Measurements from ENCODE around the gene JDP2.

Gene JDP2

DNA sequence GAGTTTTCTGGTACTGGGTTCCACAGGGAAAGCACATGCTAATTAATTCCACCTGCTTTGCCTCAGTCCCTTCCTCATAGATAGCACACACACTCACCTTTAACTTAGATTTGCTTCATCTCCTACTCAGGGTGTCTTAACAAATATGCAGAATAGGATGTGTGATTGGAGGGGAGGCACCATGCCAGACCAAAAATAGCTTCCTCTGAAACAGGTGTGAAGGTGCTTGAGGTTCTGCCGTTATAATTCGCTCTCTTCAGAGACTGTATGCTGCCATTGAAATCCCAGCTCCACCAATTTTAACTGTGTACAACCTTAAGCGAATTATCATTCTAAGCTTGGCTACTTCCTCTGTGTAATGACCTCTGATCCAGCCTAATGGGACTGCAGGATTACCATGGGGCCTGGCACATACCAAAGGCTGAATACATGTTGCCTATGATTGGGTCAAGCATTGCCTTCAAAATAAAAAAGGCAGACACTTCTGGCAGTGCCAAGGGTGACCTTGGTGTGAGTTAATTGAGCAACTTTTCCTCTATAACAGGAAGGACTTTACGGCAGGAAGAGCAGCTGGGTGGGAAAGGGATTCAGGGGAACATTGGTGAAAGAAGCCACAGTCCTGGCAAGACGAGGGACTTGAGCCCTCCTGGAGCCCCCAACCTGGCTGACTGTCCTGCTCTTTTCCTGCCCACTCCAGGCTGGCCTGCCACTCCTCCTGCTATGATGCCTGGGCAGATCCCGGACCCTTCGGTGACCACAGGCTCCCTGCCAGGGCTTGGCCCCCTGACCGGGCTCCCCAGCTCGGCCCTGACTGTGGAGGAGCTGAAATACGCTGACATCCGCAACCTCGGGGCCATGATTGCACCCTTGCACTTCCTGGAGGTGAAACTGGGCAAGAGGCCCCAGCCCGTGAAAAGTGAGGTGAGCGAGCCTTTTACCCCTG lies 9.7 kb downstream of the JDP2 start:
- no peak for DNase-seq (ENCODE audit: low spot score)

DNA sequence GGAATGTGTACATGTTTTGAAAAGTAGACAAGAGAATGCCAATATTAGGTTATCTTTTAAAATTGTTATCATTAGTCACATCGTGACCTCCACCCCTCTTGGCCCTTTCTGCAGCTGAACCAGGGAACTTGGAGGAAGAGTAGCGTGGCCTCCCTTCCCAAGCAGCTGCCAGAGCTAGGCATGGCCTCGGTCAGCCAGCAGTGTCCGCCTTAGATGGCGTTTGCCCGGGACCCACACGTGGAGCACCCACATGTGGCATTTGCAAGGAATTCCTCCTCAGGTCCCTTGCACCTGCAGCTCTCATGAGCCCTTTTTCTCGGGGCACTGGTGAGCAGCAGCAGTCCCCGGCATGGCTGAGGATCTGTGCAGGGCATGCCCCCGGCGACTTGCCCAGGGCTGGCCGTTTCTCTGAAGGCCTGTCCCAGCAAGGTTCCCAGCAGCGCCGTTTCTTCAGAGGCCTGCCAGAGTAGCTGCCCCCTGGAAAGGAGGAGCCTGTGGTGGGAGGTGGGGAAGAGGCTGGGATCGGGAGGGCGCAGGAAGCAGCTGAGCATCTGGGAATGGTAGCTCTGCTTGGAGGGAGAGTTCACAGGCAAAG lies 10.8 kb downstream of the JDP2 start:
- no peak for DNase-seq (ENCODE audit: low spot score)

GRCh38 chr14:75439989-75440388 lies 12.2 kb downstream of the JDP2 start:
- DNase-seq (ENCODE audit: low spot score): no peak

- no peak for DNase-seq (ENCODE audit: low spot score)
These were observed 13.1 kb downstream of the JDP2 start for GRCh38 chr14:75440733-75441477.

GRCh38 chr14:75441728-75442127 lies 13.9 kb downstream of the JDP2 start:
- DNase-seq (ENCODE audit: low spot score): no peak

DNA sequence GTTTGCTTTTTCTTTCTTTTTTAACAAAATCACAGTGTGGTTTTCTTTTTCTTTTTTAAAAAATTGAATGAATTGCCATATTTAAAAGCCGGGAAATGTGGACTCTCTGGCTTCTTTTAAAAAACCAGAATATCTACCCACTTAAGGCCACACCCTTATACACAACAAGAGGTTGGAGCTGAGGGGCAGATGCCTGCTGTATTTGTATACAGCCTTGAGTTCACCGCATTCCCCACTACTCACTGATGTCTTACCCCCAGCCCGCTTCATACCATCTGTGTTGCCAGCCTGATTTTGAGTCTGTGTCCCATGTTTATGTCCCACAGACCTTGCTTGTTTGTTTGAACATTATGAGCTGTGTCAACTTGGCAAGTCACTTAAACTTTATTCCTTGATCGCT lies 14.3 kb downstream of the JDP2 start:
- DNase-seq (ENCODE audit: low spot score): no peak

GRCh38 chr14:75442642-75443041 lies 14.8 kb downstream of the JDP2 start:
- no peak for DNase-seq (ENCODE audit: low spot score)

- DNase-seq (ENCODE audit: low spot score): no peak
These were observed 15.6 kb downstream of the JDP2 start for GRCh38 chr14:75443203-75443969.

- no peak for DNase-seq (ENCODE audit: low spot score)
These were observed 17.4 kb downstream of the JDP2 start for GRCh38 chr14:75445236-75445635.

DNA sequence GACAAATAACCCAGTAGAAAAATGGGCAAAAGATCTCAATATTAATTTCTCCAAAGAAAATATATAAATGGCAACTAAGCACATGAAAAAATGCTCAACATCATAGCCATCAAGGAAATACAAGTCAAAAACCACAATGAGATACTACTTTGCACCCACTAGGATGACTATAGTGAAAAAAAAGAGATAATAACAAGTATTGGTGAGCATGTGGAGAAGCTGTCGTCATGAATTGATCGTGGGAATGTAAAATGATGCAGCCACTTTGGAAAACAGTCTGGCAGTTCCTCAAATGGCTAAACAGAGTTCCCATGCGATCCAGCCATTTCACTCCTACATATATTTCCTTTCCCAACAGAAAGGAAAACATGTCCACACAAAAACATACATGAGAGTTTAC lies 18.1 kb downstream of the JDP2 start:
- DNase-seq (ENCODE audit: low spot score): no peak

- DNase-seq (ENCODE audit: low spot score): no peak
These were observed 18.6 kb downstream of the JDP2 start for GRCh38 chr14:75446447-75446846.

DNA sequence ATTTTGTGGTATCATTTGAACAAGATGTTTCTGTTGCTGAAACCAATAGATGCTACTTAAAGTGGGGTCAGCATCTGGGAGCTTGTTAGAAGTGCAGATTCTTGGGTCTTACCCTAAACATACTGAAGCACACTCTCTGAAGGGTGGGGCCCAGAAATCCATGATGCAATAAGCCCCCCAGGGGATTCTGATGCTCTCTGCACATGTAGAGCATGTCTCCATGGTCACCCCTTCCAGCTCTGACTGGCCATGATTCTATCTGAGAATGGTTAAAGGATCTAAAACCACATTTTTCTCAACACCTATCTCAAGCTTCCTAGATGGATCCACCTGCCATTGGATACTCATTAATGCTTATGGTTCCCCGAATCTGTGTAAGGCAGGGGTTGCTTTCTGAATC lies 20.4 kb downstream of the JDP2 start:
- DNase-seq (ENCODE audit: low spot score): no peak

DNA sequence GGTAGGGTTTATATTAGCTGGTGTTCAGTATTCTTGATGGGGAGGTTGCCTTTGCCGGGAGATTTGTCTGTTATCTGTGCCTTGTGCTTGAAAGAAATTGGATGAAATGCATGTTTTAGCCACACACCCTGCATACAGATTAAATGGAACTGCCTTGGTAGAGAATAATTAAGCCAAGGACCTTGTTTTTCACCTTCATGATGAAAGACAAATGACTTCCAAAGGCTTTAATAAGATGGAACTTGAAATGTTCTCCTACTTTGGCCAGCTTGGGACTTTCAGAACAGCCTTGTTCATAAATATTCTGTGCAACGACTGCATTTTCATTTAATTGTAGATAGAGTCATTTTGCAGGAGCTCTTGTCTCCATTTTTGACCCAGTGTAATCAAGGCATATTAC lies 21.2 kb downstream of the JDP2 start:
- no peak for DNase-seq (ENCODE audit: low spot score)

- DNase-seq (ENCODE audit: low spot score): no peak
These were observed 21.9 kb downstream of the JDP2 start for GRCh38 chr14:75449696-75450095.

GRCh38 chr14:75450381-75451276 lies 22.8 kb downstream of the JDP2 start:
- DNase-seq (ENCODE audit: low spot score): no peak

DNA sequence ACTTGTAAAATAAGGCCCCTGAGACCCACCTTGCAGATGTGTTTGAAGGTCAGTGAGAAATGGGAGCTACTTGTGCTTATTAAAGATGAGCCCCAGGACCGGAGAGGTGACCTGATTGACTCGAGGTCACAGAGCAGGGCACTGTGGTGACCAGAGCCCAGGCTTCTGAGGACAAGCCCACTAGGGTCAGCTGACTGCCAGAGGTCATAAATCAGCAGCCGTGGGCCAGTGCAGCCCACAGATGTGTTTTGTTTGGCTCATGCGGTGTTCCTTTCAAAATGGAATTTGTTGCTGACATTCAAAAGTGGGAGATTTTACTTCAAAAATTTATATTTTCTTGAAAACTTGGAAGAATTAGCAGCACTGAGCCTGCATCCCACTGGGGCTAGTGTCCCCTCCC lies 24.5 kb downstream of the JDP2 start:
- DNase-seq (ENCODE audit: low spot score): no peak

DNA sequence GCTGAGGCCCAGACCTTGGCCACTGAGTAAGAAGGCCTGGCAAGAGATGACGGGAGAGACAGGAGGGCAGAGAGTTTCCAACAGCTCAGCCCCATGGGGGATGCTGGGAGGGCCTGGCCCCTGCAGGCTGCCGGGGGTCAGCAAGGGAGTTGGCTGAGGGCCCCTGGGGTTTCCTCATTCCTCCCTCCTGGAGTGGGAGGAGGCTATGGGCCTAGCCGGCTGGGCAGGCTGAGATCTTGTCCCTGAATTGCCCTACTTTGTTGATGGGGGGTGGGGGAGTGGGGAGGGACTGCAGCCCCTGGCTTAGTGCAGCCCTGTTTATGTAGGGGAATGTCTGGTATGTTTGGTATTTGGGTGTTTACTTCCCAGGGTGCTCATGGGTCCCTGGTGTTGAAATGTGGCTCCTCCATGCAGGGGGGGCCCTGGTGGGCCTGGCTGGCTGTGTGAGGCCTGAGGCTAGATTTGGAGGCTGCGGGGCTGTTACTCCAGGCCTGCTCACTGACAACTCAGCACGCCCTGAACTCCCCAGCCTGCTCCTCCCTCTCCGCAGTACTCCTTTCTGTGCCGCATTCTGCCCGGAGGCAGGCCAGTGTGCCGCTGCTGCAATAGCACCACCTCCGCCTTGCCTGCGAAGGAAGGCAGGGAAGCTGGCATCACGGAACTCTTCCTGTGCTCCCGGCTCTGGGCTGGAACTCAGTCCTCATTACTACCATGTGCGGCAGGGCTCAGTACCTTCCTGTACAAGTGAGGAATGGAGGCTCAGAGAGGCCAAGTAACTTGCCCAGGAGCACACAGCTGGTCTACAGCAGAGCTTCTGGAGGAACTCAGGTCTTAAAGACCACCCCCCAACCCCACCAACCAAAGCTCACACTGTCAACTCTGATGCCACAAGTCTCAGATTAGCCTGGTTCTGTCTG lies 25.3 kb downstream of the JDP2 start:
- no peak for DNase-seq (ENCODE audit: low spot score)

- no peak for DNase-seq (ENCODE audit: low spot score)
These were observed 26.1 kb downstream of the JDP2 start for GRCh38 chr14:75453817-75454434.

DNA sequence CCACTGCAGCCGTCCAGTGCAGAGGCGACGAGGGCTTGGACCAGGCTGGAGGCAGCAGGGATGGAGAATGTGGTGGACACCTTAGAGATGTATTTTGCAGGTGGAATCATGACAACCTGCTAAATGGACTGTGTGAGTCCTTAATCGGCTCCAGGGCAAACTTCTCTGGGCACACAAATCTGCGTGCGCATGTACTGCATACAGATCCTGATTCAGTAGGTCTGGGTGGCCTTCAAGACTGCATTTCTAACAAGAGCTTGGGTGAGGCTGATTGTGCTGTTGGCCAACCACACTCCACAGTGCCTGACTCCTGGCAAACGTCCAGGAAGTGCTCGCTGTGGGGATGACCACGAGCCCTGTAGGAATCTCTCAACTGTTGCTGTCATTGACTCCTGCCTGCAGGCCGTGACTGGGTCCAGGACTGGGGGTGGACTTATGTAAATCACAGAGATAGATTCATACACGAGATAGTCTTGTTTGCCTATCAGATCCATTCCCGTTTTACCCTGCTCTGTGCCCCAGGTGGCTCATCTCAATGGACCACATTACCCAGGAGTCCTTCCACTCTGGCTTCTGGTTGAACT lies 27.2 kb downstream of the JDP2 start:
- DNase-seq (ENCODE audit: low spot score): peak; percentile 13

Measured in LoVo (cell line).